ENCODE results near the gene ZNF485.

- TF ChIP-seq CTCF (IDR thresholded peaks at IDR 0.05; ENCODE audit: poor library complexity, severe bottlenecking) (no peak), POLR2AphosphoS5 (IDR thresholded peaks at IDR 0.05) (no peak), REST (IDR thresholded peaks at IDR 0.05; ENCODE audit: borderline replicate concordance) (no peak)
Measured at GRCh38 chr10:43665054-43665453, 58.8 kb downstream of the ZNF485 start.
